HS-27A (cell line): ENCODE measurements around the gene HGS.

Experiments used
- DNase-seq: peaks from one replicate; pipeline ENCODE4 v3.0.0-alpha.2; 2012; ENCODE audit warnings: low read depth, missing footprints

The HGS gene

GRCh38 chr17:81686614-81687013, 2.8 kb downstream of the HGS start:
- no peak for DNase-seq

DNA sequence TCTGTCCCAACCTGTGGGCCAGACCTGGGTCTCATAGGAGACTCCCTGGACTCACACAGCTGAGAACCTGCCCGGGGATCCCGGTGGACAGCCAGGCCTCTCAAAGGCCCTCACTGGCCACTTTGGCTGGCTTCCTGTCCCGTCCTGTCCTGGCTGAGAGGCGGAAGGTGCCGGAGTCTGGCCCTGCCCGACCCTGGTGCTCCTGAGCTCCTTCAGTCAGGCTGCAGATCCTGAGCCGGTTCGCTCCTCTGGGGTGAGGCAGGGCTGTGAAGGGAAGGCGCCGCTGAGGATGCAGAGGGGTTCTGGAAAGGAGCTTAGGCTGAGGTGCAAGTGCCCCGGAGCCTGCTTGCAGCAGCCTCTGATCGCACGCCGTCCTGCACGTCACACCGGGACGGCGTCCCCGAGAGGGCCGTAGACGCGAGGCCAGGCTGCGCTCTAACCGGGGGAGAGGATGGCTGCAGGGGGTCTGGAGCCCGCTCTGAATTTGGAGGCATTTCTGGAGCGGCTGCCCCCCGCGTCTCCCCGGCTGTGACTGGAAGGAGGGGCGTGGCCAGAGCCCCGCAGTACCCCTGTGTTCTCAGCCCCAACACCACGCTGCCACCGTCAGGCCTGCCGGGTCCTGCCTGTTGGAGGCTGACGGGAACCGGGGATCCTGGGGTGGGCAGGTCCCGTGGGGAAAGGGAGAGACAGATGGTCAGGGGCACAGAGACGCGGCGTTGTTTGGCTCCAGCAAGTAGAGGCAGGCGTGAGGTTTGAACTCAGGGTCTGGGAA, 4.1 kb downstream of the HGS start:
- no peak for DNase-seq

GRCh38 chr17:81688616-81689015, 4.8 kb downstream of the HGS start:
- DNase-seq = no peak

DNA sequence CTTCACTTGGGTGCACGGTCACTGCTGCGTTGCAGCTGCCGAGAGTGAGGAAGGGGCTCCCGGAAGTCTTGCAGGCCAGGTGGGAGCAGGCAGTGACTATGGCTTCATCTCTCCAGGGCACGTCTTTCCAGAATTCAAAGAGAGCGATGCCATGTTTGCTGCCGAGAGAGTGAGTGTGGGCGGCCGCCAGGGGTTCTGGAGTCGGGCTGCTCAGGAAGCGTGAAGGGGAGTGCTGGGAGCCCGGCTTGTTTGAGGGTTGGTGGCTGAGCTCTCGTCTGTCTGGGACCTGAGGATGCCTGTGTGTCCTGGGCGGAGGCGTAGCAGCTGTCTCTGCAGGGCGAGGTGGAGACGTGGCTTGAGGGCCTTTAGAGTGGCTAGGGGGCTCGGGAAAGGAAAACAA, 6.3 kb downstream of the HGS start:
- DNase-seq = no peak

GRCh38 chr17:81690549-81690948, 6.7 kb downstream of the HGS start:
- no peak for DNase-seq

- DNase-seq = no peak
Observed at GRCh38 chr17:81691196-81691595, 7.4 kb downstream of the HGS start.

- no peak for DNase-seq
Observed at GRCh38 chr17:81691608-81692007, 7.8 kb downstream of the HGS start.

GRCh38 chr17:81693509-81694210, 9.8 kb downstream of the HGS start:
- no peak for DNase-seq

DNA sequence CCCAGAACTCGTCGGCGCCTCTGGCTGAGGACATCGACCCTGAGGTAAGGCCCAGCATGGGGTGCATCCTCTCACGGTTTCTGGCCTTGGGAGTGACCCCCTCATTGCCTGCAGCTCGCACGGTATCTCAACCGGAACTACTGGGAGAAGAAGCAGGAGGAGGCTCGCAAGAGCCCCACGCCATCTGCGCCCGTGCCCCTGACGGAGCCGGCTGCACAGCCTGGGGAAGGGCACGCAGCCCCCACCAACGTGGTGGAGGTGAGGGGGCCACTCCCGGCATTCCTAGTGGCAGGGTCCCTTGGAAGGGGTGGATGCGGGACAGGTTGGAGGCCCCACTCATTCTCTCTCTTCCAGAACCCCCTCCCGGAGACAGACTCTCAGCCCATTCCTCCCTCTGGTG, 11.0 kb downstream of the HGS start:
- DNase-seq = no peak

DNA sequence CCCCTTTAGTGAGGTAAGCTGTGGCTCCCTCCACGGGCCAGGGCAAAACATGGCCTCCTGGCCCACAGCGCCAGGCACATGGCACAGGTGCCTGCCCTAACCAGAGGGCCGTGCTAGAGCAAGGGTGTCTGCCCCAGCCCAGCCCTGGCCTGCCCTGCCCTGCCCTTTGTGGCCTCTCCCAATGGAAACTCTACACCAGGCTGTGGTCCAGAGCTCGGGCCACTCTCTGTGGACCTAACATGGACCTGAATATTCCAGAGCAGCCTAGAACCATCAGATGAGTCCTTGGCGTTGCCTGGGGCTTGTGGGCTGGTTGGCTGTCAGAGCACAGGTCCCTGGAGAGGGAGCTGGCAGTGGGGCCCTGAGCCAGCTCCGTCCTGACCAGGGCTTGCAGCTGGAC, 11.4 kb downstream of the HGS start:
- no peak for DNase-seq

DNA sequence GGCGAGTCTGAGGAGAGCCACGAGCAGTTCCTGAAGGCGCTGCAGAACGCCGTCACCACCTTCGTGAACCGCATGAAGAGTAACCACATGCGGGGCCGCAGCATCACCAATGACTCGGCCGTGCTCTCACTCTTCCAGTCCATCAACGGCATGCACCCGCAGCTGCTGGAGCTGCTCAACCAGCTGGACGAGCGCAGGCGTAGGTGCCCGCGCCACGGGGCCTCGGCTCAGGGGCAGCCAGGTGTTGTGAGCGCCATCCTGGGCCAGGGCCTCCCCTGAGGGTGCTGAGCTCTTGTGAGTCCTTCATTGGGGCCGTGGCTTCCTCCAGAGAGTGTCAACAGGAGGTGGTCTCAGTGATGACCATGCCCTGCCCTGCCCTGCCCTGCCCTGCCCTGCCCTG, 12.0 kb downstream of the HGS start:
- no peak for DNase-seq

- no peak for DNase-seq
Observed at GRCh38 chr17:81696218-81696941, 12.6 kb downstream of the HGS start.

GRCh38 chr17:81697261-81698044, 13.6 kb downstream of the HGS start:
- no peak for DNase-seq

GRCh38 chr17:81700353-81701287, 16.8 kb downstream of the HGS start:
- no peak for DNase-seq

DNA sequence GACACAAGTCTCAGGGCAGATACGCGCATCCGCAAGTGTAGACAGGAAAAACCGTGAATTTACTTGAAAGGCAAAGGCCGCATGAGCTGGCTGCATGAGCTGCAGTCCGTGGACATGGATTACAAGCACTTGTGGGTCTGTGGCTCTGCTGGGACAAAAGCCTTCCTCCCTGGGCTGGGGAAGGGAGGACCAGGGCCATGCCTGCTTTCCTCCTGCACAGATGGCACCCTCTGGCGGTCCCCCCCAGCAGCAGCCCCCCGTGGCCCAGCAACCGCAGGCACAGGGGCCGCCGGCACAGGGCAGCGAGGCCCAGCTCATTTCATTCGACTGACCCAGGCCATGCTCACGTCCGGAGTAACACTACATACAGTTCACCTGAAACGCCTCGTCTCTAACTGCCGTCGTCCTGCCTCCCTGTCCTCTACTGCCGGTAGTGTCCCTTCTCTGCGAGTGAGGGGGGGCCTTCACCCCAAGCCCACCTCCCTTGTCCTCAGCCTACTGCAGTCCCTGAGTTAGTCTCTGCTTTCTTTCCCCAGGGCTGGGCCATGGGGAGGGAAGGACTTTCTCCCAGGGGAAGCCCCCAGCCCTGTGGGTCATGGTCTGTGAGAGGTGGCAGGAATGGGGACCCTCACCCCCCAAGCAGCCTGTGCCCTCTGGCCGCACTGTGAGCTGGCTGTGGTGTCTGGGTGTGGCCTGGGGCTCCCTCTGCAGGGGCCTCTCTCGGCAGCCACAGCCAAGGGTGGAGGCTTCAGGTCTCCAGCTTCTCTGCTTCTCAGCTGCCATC, 17.7 kb downstream of the HGS start:
- DNase-seq = no peak

DNA sequence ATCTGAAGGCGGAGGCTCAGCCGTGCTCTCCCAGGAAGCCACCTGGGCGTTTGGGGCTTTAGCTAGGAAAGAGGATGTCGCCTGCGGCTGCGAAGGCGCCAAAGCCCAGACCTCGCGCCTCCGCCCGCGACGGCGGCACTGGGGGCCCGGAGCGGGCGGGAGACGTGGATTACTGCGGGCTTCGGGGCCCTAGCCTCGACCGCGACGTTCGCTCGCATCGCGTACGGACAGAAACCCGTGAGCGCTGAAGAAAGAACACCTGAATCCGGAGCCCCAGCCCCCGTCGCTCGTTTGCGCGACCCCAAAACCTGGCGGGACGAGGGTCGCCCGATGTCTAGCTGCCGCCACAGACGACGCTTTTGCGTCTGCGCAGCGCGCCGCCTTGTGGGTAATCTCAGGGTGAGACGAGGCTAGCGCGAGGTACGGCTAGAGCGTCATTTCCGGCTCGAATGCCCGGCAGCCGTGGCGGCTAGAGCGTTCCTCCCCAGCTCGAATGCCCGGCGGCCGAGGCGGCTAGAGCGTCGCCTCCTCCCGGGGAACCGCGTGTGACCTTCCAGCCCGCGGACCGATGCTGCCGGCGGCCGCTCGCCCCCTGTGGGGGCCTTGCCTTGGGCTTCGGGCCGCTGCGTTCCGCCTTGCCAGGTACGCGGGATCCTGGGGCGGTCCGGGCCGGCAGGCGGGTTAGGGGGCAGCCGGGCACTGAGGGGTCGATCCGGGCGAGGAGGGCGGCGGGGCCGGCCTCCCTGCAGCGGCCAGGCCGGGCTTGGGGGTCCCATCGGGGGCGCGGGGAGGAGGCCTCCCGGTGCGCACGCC, 19.3 kb downstream of the HGS start, which contains the start of gene MRPL12:
MRPL12 (plus strand) TSS at position 434 of the 813 bp plus-strand sequence; CDS start at position 569, 135 bp downstream.
- no peak for DNase-seq

- DNase-seq = no peak
Observed at GRCh38 chr17:81703747-81704654, 20.2 kb downstream of the HGS start.
